ENCODE results near the gene BOLA1.

Gene BOLA1

GRCh38 chr1:149879556-149879955, 19.8 kb upstream of the BOLA1 start:
- TF ChIP-seq CTCF (conservative IDR thresholded peaks at IDR 0.05) = no peak
- H3K27ac ChIP-seq = no peak overlapping the region

DNA sequence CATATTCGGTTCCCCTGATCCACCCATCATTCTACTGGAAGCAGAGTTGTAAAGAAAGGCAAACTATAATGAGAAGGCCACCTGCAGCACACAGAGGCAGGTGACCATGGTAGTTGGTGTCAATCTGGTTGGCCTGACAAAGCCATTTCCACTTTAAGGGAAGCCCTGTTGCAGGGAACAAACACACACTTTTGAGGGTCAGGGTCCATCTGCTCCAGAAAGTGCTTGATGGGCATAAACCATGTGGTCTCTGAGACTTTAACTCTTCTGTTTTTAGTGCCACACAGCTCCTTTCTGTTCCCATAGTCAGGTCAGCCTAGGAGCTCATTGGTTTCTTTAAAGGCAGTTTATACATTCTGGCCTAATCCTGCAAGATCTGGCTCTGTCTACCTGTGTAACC, 17.5 kb upstream of the BOLA1 start:
- TF ChIP-seq CTCF (conservative IDR thresholded peaks at IDR 0.05) = no peak
- H3K27ac ChIP-seq = no peak overlapping the region

DNA sequence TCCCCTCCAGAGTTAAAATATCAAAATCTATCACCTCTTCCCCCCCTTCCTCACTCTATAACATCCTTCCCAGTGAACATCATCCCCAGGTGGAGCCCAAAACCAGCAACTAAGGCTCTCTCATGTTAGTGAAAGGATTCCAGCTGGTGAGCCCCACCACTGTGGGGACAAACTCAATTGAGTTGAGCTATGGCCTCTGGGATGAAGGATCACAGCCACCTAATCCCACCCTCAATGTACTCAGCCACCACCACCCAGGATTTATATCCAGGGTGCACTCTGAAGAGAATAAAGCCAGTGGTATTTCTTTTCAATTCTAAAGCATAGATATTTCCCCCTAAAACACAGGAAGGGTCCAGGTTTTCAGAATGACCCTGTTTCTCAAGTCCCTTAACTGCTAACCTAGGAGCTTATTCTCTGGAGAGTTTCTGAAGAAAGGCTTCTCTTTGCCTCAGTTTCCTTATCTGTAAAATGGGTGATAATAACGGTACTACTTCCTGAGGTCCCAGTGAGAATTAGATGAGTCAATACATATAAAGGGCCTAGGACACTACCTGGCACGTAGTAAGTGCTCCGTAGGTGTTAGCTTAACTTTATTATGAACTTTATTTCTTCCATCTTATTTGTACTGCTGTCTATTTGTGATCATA, 15.6 kb upstream of the BOLA1 start:
- no peak for TF ChIP-seq CTCF (conservative IDR thresholded peaks at IDR 0.05)
- peak overlapping the region; percentile 90; the same call in 1 of the 2 replicates for H3K27ac ChIP-seq

GRCh38 chr1:149884433-149885338, 14.7 kb upstream of the BOLA1 start:
- H3K27ac ChIP-seq = peak overlapping the region; percentile 90
- TF ChIP-seq CTCF (conservative IDR thresholded peaks at IDR 0.05) = no peak

GRCh38 chr1:149885339-149886120, 13.8 kb upstream of the BOLA1 start:
- 0 out of 2 replicates have a peak, but pooled peaks have one; percentile 9 for TF ChIP-seq CTCF (conservative IDR thresholded peaks at IDR 0.05)
- peak overlapping the region; percentile 90 for H3K27ac ChIP-seq

DNA sequence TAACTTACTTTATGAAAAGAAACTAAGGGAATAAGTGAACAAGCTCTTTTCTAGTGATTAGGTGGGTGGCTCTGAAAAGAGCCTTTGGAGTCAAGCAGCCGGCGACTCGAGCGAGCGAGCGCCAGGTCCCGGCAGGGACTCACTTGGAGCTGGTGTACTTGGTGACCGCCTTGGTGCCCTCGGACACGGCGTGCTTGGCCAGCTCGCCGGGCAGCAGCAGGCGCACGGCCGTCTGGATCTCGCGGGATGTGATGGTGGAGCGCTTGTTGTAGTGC, 13.3 kb upstream of the BOLA1 start:
- TF ChIP-seq CTCF (conservative IDR thresholded peaks at IDR 0.05) = 0 out of 2 replicates have a peak, but pooled peaks have one; percentile 0
- peak overlapping the region; percentile 90 for H3K27ac ChIP-seq

All from VCaP (cell line).